Aorta (tissue), 5 donors: ENCODE data around the gene RGS6. TPM values are rescaled to one million over a fixed set of nuclear protein-coding genes. Genes with fewer than 3 reads are reported as not detected.
A peak's percentile ranks its signal among the peaks of the same experiment; 100 is the strongest.

ENCODE experiments used
- ATAC-seq: fragments of 200-7000 bp; cut with Tn5 transposase; one replicate; pipeline ENCODE4 v1.9.1; 2022; ENCODE audit warnings: moderate library complexity; ENCODE audit not compliant: low FRiP score
- DNase-seq, 2 donors: peaks; one replicate each; pipeline ENCODE4 v3.0.0-alpha.2; 2020
- H3K27ac ChIP-seq, 2 donors: one replicate each; pipeline ENCODE4 v1.5.1; 2013; ENCODE audit warnings: low read length in 2 of 2, mild to moderate bottlenecking in 2 of 2, moderate library complexity in 2 of 2, control low read depth in 1 of 2, inconsistent platforms in 1 of 2, low read depth in 1 of 2
- H3K27me3 ChIP-seq, 2 donors: one replicate each; pipeline ENCODE4 v1.6.1; 2013; ENCODE audit warnings: control low read depth in 1 of 2, low read length in 1 of 2, mild to moderate bottlenecking in 1 of 2, moderate library complexity in 1 of 2; ENCODE audit not compliant: insufficient read depth in 2 of 2, control insufficient read depth in 1 of 2
- H3K36me3 ChIP-seq, 2 donors: one replicate each; pipeline ENCODE4 v1.6.1; 2013; ENCODE audit warnings: control low read depth in 1 of 2, low read length in 1 of 2, mild to moderate bottlenecking in 1 of 2; ENCODE audit not compliant: insufficient read depth in 2 of 2, control insufficient read depth in 1 of 2
- H3K4me1 ChIP-seq, 2 donors: one replicate each; pipeline ENCODE4 v1.6.1; 2013; ENCODE audit warnings: low read length in 2 of 2, control low read depth in 1 of 2, mild to moderate bottlenecking in 1 of 2, moderate library complexity in 1 of 2; ENCODE audit not compliant: insufficient read depth in 2 of 2, control insufficient read depth in 1 of 2
- H3K4me3 ChIP-seq, 2 donors: one replicate each; pipeline ENCODE4 v1.5.1; 2013; ENCODE audit warnings: low read length in 2 of 2, control low read depth in 1 of 2, mild to moderate bottlenecking in 1 of 2
- H3K9me3 ChIP-seq: one replicate; pipeline ENCODE4 v1.6.1; 2013; ENCODE audit warnings: mild to moderate bottlenecking, low read length; ENCODE audit not compliant: control insufficient read depth
- WGBS, 2 donors: extraction: QIAGEN DNeasy Blood & Tissue Kit; methylation state at CpG; one replicate each; pipeline ENCODE4 v1.1.7; 2013; 5-methylcytosine and 5-hydroxymethylcytosine counted together
- intact Hi-C, 2 donors: fragments of 100-400 bp; cut with DNase I; formaldehyde crosslinking; loops; one replicate each; pipeline versions ENCODE4 v1.14.2 to v1.15.0; 2022
- polyA plus RNA-seq, 2 donors: library from polyadenylated mRNA; stranded (reverse); fragments of 200-250 nt; gene quantifications; one replicate each; pipeline ENCODE4 v1.2.3, GENCODE V29; 2013
- total RNA-seq, 2 donors: library from RNA; stranded (reverse); fragmentation: NEBNext Ultra II Directional; extraction: Animal tissue kit (Norgen Biotek cat#: 25700); gene quantifications; one replicate each; pipeline ENCODE4 v1.2.1, GENCODE V29; 2021
- donor health status: healthy with polysubstance abuse.
- donor health status: Bipolar disorder and iron deficiency.
- donor health status: DM: no; HTN: no; CAD: no.
- donor health status: DM: no; HTN: no; CAD: no.
- donor health status: DM: yes; HTN: yes; CAD: no.

Gene RGS6
- total and polyA plus RNA-seq, 4 donors, result 0.05 to 2.0 (median 1.8) TPM; not detected in 1

DNA sequence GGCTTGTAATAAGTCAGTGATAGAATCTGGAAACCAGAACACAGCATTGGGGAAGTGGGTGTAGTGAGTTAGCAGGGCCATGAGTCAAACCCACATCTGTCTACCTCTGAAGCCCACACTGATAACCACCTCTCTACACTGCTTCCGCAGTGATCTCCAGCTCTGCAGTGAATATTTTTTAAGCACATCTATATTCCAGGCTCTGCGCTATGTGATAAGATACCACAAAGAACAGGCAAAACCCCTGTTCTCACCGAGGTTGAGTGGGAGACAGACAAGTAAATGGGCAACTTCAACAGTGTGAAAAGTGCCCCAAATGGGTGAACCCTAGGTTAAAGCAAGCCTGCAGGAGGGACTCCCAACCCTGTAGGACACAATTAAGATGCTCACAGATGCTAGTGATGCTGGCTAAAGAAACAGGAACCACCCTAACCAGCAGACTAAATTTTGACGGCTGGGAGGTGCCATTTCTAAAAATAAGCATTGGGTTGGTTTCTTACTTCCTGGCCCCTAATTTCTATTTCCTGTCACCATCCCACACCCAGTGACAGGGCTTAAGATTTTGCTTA lies 586.7 kb downstream of the RGS6 start:
- DNase-seq (no peak), ATAC-seq (no peak)
- H3K9me3 ChIP-seq, result no peaks in the 10 kb centered on the region
- H3K36me3 ChIP-seq, result no peaks in the 10 kb centered on the region
- WGBS, 2 donors, result 69 to 71% methylated on average over 4 of the region's 4 CpGs
- no peak overlapping the region for H3K27ac ChIP-seq
- no peak overlapping the region for H3K4me3 ChIP-seq
- H3K27me3 ChIP-seq, result no peaks in the 10 kb centered on the region
- intact Hi-C loops, result no loop called here
- H3K4me1 ChIP-seq, result no peaks in the 10 kb centered on the region

DNA sequence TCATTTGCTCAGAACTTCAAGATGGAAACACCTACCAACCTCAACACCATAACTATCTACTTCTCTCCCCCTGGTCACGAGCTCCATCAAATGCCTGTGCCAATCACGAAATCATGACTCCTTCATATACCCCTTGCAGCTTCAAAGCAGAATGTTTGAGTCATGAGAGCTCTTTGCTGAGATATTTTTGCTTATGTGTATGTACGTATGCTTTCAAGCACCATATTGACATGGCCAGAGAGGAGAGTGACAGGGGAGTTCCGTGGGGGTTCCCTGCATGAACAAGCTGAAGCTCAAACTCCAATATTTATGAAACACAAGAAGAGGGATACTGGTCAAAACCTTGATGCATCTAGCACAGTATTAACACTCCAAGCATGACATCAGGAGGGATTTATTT lies 587.3 kb downstream of the RGS6 start:
- 84 to 90% methylated on average over 4 of the region's 4 CpGs for WGBS, 2 donors
- no peaks in the 10 kb centered on the region for H3K9me3 ChIP-seq
- H3K27me3 ChIP-seq, result no peaks in the 10 kb centered on the region
- no peaks in the 10 kb centered on the region for H3K36me3 ChIP-seq
- intact Hi-C loops, result no loop called here
- ATAC-seq (no peak), DNase-seq (no peak)
- peaks cover 0 to 1% of the 10 kb centered on the region in 2 donors for H3K4me1 ChIP-seq
- H3K4me3 ChIP-seq, result no peak overlapping the region
- H3K27ac ChIP-seq, result no peak overlapping the region

- no peaks in the 10 kb centered on the region for H3K27me3 ChIP-seq
- H3K9me3 ChIP-seq, result no peaks in the 10 kb centered on the region
- no peak overlapping the region for H3K27ac ChIP-seq
- ATAC-seq (no peak), DNase-seq (no peak)
- intact Hi-C loops, result no loop called here
- no peaks in the 10 kb centered on the region for H3K36me3 ChIP-seq
- peaks cover 0 to 1% of the 10 kb centered on the region in 2 donors for H3K4me1 ChIP-seq
- 88 to 89% methylated on average over 4 of the region's 4 CpGs for whole genome bisulfite sequencing, 2 donors
- H3K4me3 ChIP-seq, result no peak overlapping the region
Measured at GRCh38 chr14:72521045-72521444, 588.8 kb downstream of the RGS6 start.

GRCh38 chr14:72521968-72522741 lies 589.9 kb downstream of the RGS6 start:
- Histone ChIP-seq H3K4me3 (no peak overlapping the region), H3K27ac (no peak overlapping the region), H3K9me3 (no peaks in the 10 kb centered on the region), H3K4me1 (peaks cover 0 to 1% of the 10 kb centered on the region in 2 donors), H3K36me3 (no peaks in the 10 kb centered on the region), H3K27me3 (no peaks in the 10 kb centered on the region)
- 92 to 94% methylated on average over 8 of the region's 8 CpGs for WGBS, 2 donors
- intact Hi-C loops, result no loop called here
- DNase-seq (no peak), ATAC-seq (no peak)

DNA sequence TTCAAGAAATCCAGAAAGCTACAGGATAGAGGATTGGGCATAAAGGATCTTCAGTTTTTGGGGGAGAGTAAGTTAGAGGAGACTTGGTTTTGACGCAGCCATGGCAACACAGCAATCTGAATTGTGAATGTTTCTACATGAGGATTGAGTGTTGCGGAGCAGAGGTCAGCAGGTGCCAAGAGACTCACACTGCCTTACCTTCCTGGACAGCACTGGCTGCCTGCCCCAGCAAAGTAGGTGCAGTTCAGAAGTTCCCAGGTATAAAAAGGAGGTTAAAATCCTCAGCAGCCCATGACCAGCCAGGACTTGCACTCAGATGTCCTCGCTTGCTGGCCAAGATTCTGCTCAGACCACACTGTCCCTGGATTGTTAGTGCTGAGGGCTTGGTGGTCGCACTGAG lies 590.6 kb downstream of the RGS6 start:
- Histone ChIP-seq H3K4me1 (peaks cover 0 to 1% of the 10 kb centered on the region in 2 donors), H3K36me3 (no peaks in the 10 kb centered on the region), H3K4me3 (no peak overlapping the region), H3K27me3 (no peaks in the 10 kb centered on the region), H3K9me3 (no peaks in the 10 kb centered on the region), H3K27ac (no peak overlapping the region)
- intact Hi-C loops, result no loop called here
- WGBS, 2 donors, result 97 to 99% methylated on average over 4 of the region's 4 CpGs
- DNase-seq (no peak), ATAC-seq (no peak)

GRCh38 chr14:72523424-72524294 lies 591.4 kb downstream of the RGS6 start:
- ATAC-seq (peak; percentile 57), DNase-seq (no peak)
- H3K4me1 ChIP-seq, result peaks cover 0 to 1% of the 10 kb centered on the region in 2 donors
- H3K9me3 ChIP-seq, result no peaks in the 10 kb centered on the region
- no peak overlapping the region for H3K27ac ChIP-seq
- H3K4me3 ChIP-seq, result no peak overlapping the region
- H3K36me3 ChIP-seq, result no peaks in the 10 kb centered on the region
- WGBS, 2 donors, result 55 to 68% methylated on average over 5 of the region's 5 CpGs
- H3K27me3 ChIP-seq, result no peaks in the 10 kb centered on the region
- intact Hi-C loops, result no loop called here

DNA sequence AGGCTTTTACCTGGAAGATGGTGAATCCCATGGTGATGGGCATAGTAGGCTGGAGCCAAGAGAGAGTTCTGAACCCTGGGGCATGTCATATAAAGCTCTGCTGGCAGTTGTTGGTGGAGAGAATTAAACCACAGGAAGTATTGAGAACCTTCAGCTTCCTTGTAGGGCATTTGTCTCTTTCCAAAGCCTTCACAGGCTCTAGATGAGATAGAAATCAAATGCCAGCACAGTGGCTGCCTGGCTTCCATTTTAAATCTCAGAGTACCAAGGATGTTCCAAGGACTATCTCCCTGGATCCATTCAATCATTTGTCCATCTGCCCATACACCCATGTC lies 592.0 kb downstream of the RGS6 start:
- Histone ChIP-seq H3K27ac (no peak overlapping the region), H3K4me3 (no peak overlapping the region), H3K36me3 (no peaks in the 10 kb centered on the region), H3K9me3 (no peaks in the 10 kb centered on the region), H3K27me3 (no peaks in the 10 kb centered on the region), H3K4me1 (peaks cover 0 to 1% of the 10 kb centered on the region in 2 donors)
- no peak for ATAC-seq
- intact Hi-C loops, result no loop called here
- no peak for DNase-seq

- Histone ChIP-seq H3K36me3 (no peaks in the 10 kb centered on the region), H3K27ac (no peak overlapping the region), H3K27me3 (no peaks in the 10 kb centered on the region), H3K4me3 (no peak overlapping the region), H3K4me1 (peaks cover 0 to 1% of the 10 kb centered on the region in 2 donors), H3K9me3 (no peaks in the 10 kb centered on the region)
- ATAC-seq (no peak), DNase-seq (no peak)
- 94 to 96% methylated on average over 11 of the region's 11 CpGs for WGBS, 2 donors
- intact Hi-C loops, result no loop called here
Measured at GRCh38 chr14:72525087-72525915, 593.1 kb downstream of the RGS6 start.
